GM12864 (cell line): ENCODE results near the gene ASPG.

Experiments used
- DNase-seq: peaks from one replicate; pipeline ENCODE4 v3.0.0-alpha.2; 2011; ENCODE audit warnings: low read depth
- H3K4me3 ChIP-seq: 2 replicates; pipeline ENCODE4 v1.5.1; 2011; ENCODE audit warnings: mild to moderate bottlenecking, low read depth, low read length, control low read depth
- CTCF ChIP-seq: IDR thresholded peaks from 2 replicates; pipeline ENCODE4 v1.5.1; 2011; ENCODE audit warnings: low read depth, mild to moderate bottlenecking, moderate library complexity, low read length, control low read depth, inconsistent platforms; ENCODE audit errors: missing control alignments

Gene ASPG

GRCh38 chr14:104114421-104115130 lies 29.1 kb downstream of the ASPG start:
- TF ChIP-seq CTCF: no peak
- H3K4me3 ChIP-seq: no peak overlapping the region

GRCh38 chr14:104115131-104115600 lies 29.7 kb downstream of the ASPG start:
- DNase-seq: no peak
- no peak for TF ChIP-seq CTCF

More at GRCh38 chr14:104114421-104115130, 29.1 kb downstream of the ASPG start:
- DNase-seq: no peak

GRCh38 chr14:104115691-104116287 lies 30.3 kb downstream of the ASPG start:
- no peak for TF ChIP-seq CTCF
- DNase-seq: no peak
- no peak overlapping the region for H3K4me3 ChIP-seq

More at GRCh38 chr14:104115131-104115600, 29.7 kb downstream of the ASPG start:
- H3K4me3 ChIP-seq: no peak overlapping the region

GRCh38 chr14:104116288-104116755 lies 30.8 kb downstream of the ASPG start:
- no peak for TF ChIP-seq CTCF
- DNase-seq: no peak
- H3K4me3 ChIP-seq: no peak overlapping the region

- no peak overlapping the region for H3K4me3 ChIP-seq
- no peak for TF ChIP-seq CTCF
- DNase-seq: no peak
These were observed 31.3 kb downstream of the ASPG start for GRCh38 chr14:104116756-104117340.

DNA sequence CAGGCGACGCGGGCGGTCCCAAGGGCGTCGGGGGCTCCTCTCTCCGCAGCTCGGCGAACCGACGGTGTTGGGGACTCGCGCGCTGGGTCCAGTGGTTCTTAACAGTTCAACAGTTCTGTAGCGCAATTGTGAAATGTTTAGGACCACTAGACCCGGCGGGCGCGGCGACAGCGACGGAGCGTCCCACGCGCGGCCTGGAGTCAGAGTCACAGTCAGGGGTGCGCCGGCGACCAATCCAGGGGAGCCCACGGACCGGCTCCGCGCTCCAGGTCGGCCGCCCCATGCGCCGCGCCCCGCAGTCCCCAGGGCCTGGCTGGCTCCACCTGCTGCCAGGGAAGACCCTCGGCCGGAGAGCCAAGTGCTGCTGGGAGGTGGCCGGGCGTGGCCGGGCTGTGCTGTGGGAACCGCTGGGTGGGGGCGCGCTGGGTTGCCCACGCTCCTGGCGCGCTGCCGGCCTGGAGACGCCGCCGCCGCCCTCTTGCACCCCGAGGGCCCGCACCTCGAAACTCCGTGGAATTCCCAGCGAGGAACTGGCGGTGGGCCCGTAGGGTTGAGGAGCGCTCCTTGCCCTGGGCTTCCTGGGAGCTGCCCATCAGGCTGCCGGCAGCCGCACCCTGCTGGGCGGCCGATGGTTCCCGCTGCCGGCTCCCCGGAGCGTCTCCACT lies 32.0 kb downstream of the ASPG start:
- no peak overlapping the region for H3K4me3 ChIP-seq
- no peak for TF ChIP-seq CTCF
- no peak for DNase-seq
